HG03108 (cell line): ENCODE measurements around the gene BBS1.

Source experiments
- ATAC-seq: cut with Tn5 transposase; IDR thresholded peaks from one replicate; pipeline ENCODE4 v1.9.1; 2021; ENCODE audit warnings: moderate library complexity; ENCODE audit not compliant: unreplicated experiment

BBS1 gene

DNA sequence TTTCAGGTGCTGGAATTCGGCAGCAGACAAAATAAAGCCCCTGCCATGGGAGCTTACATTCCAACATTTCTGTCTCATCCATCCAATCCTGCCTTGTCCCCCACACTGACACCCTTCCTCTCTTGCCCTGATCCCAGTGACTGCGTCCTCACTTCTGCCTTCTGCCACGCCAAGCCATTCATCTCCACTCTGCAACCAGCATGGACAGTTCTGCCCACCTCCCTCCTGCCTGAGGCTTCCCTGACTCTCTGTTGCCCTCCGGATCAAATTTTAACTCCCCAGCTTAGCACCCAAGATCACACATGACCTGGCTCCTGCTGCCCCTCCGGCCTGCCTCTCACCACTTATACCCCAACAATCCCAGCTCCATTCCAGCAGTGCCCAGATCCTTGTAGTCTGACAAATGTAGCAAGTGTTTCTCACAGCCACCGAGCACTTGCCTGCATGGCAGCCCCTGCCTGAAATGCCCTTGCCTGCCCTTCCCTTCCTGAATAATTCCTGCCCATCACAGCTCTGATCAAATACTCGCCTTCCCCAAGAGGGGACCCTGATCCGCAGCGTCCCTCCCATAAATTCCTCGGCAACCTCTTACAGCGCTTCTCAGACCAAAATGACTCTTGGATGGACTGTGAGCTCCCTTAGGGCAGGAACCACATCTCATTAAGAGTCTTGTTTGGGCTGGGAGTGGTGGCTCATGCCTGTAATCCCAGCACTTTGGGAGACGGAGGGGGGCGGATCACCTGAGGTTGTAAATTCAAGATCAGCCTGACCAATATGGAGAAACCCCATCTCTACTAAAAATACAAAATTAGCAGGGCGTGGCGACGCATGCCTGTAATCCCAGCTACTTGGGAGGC is 38.6 kb downstream of the BBS1 start:
- no peak for ATAC-seq

DNA sequence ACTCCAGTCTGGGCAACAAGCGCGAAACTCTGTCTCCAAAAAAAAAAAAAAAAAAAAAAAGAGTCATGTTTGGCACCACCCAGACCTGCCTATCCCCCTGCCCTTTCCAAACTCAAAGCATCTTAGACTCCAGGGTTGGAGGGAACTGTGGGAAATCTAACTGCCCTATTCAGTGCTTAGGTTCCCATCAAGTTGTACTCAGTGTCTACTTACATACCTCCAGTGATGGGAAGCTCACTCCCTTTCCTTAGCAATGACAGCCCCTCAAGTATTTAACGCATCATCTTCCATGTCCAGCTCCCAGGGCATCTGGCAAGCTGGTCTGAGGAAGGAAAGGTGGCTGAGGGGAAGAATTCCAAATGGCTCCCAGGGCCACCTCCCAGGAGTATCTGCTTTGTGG is 39.3 kb downstream of the BBS1 start:
- ATAC-seq = no peak

DNA sequence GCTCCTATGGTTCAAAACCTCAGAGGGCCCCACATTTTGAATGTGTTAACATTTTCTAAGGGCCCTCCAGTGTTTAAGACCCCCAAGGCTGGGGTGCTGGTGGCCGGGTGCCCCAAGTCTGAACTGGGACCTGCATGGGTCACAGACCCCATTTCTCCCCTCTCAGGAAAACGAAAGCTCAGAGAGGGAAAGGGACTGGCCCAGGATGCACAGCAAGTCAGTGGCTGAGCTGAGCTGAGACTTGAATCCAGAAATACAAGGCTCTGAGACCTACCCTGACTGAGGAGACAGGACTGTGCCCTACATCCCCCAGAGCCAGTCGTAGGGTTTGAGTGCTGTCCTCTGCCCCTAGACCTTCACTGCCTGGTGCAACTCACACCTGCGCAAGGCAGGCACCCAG is 40.5 kb downstream of the BBS1 start:
- no peak for ATAC-seq

DNA sequence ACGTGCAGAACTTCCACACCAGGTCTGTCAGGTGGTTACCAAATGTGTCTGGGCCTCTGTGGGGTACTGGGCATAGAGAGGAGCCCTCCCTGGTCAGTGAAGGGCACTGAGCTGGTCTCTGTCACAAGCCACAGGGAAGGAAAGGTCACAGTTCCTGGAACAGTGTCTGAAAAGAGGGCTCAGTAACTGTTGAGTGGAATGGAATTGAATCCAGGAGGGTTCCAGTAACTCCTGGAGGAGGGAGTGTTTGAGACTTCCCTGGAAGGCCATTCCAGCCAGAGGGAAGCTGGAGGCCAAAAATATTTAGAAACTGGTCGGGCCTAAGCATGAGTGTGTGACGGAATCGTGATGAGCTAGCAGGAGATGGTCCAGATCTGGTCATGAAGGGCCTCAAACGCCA is 44.2 kb downstream of the BBS1 start:
- no peak for ATAC-seq

DNA sequence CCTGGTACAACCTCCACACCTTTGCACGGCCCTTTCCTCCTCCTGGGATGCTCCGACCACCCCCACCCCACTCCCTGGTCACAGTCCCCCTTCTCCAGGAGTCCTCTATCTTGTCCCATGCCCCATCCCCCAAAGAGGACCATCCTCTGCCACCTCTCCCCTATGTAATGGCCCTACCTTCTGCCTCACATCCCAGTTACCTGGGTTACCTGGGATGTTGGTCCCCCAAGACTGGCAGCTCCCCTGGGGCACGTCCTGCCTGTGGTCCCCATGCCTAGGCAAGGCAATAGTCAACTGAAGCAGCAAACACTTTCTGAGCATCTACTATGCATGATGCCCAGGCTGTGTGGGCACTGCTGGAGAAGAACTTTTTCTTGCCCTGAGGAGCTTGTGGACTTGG is 45.0 kb downstream of the BBS1 start:
- ATAC-seq = no peak

DNA sequence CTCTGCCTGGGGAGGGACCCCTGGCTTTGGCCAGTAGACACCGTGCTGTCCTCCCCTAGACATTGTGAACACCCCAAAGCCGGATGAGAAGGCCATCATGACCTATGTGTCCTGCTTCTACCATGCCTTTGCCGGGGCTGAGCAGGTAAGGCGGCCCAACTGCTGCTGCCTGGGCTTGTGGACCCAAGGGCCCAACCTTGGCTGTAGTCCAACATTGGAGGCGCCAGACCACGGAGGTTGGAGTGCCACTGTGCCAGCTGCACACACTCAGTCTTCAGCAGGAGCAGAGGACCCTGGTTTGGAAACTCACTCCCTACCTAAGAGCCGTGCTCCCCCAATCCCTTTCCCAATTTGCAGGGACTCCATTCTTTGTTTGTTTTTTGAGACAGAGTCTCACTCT is 45.7 kb downstream of the BBS1 start:
- no peak for ATAC-seq

DNA sequence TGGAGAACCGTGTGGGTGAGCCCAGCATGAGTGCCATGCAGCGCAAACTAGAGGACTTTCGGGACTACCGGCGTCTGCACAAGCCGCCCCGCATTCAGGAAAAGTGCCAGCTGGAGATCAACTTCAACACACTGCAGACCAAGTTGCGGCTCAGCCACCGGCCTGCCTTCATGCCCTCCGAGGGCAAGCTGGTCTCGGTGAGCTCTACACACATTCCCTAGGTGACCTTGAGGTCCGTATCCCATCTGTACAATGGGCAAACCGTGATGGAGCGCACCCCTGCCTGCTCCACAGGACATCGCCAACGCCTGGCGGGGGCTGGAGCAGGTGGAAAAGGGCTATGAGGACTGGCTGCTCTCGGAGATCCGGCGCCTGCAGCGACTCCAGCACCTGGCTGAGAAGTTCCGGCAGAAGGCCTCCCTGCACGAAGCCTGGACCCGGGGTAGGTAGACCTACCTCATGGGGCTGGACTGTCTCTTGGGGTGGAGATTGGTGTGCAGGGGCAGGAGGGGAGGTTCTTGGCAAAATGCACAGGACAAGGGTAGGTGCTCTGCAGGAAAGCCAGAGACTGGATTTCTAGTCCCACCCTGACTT is 47.4 kb downstream of the BBS1 start:
- no peak for ATAC-seq

DNA sequence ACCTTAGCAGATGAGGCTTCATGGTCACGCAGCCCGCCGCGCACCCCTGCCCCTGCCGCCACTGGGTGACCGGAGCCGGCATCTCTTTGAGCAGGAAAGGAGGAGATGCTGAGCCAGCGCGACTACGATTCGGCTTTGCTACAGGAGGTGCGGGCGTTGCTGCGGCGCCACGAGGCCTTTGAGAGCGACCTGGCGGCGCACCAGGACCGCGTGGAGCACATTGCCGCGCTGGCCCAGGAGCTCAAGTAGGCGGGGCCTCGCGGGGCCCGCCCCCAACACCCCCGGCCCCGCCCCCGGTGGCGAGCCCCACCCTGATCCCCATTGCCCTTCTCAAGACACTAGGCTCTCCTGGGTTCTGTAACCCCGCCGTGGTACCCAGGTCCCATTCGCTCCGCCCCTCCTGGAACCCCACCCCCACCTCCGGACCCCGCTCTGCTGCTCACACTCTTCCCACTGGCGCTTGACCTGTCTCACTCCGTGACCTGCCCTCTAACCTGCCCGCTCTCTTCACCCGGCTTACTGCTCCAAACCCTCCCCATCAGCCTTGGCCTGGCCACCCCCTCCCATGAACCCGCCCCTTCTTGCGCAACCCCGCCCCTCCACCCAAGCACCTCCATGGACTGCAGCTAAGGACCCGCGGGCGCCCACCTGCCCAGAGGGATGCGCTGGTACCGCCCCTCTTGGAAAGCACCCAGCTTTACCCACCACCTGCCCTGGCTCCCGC is 48.9 kb downstream of the BBS1 start:
- ATAC-seq = no peak

DNA sequence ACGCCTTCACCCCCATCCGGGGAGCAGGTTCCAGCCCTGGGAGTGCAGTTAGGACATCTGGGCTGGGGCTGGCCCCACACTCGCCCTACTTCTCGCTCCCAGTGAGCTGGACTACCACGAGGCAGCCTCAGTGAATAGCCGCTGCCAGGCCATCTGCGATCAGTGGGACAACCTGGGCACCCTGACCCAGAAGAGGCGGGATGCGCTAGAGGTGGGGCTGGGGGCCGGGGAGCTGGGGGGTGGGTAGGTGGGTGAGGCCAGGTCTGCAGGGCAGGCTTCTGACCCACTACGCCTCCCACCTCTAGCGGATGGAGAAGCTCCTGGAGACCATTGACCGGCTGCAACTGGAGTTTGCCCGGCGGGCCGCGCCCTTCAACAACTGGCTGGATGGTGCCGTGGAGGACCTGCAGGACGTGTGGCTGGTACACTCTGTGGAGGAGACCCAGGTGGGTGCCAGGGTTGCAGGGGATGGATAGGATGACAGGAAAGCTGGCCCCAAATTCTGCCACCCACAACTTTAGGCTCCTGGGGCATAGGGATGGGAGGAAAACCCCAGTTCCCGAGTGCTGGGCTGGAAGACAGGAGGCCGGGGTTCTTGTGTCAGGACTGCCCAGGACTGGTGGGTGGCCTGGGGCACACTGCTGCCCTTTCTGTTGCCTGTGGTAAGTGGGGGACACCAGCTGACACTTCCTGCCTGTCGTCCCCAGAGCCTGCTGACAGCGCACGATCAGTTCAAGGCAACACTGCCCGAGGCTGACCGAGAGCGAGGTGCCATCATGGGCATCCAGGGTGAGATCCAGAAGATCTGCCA is 49.6 kb downstream of the BBS1 start:
- ATAC-seq = no peak

DNA sequence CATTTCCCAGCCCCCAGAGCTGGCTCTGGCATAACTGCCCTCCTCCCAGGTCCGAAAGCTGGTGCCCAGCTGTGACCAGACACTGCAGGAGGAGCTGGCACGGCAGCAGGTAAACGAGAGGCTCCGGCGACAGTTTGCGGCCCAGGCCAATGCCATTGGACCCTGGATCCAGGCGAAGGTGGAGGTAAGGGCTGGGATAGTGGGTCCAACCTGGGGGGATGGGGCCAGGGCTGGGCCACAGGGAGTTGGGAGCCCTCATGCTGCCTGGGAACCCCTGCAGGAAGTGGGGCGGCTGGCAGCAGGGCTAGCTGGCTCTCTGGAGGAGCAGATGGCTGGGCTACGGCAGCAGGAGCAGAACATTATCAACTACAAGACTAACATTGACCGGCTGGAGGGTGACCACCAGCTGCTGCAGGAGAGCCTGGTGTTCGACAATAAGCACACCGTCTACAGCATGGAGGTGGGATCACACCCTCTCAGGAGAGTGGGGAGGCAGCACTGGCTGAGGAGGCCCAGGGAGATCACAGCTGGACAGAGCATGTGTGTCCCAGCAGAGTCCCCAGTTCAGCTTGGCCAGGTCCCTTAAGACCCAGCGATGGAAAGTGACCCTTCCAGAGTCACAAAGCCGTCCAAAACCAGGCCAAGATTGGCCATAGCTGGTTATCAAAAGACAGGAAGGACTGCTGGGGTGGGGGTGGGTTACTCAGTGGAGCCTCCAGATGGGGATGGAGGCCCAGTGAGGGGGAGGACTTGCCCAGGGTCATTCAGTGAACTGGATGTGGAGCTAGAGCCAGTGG is 50.9 kb downstream of the BBS1 start:
- ATAC-seq = no peak

DNA sequence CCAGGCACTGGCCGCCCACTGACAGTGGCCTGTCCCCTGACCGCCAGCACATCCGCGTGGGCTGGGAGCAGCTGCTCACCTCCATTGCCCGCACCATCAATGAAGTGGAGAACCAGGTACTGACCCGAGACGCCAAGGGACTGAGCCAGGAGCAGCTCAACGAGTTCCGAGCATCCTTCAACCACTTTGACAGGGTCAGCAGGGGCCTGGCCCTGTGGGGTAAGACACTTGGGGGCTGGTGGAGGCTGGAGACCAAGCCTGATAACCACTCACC is 51.5 kb downstream of the BBS1 start:
- no peak for ATAC-seq

DNA sequence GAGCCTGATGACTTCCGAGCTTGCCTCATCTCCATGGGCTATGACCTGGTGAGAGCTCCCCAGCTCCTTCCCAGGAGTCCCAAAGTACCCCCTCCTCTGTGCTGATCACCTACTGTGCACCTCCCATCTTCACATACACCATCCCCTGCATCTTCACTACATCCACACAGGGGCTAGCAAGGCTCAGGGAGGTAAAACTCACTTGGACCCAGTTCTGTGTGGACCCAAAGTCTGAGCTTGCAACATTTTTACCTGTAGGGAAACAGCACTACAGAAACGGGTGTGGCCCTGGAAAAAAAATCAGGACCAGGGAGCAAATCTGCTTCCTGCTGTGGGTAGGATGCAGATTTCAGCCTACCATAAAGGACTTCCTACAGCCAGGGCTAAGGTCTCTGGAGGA is 51.8 kb downstream of the BBS1 start:
- no peak for ATAC-seq

DNA sequence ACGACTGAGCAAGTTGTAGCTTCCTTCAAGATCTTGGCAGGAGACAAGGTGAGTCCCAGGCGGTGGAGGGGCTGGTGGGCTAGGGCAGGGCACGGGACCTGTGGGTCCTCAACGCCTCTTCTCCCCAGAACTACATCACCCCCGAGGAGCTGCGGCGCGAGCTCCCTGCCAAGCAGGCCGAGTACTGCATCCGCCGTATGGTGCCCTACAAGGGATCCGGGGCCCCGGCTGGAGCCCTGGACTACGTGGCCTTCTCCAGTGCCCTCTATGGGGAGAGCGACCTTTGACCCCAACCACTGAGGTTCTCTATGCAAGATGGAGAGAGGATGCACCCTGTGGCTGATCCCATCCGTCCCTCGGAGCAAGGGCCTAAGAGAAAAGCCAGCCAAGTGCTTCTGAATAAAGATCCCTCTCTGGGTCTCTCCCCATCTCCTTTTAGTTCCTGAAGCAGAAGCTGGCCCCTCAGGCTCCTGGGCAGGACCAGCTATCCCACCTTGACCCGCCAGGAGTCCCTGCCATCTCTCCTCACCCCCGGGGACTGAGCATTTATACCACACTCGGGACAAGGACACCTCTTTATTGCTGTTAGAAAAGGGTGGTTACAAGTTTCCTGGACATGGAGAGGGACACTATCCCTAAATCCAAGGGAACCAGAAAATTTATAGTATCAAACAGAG is 52.6 kb downstream of the BBS1 start:
- no peak for ATAC-seq

DNA sequence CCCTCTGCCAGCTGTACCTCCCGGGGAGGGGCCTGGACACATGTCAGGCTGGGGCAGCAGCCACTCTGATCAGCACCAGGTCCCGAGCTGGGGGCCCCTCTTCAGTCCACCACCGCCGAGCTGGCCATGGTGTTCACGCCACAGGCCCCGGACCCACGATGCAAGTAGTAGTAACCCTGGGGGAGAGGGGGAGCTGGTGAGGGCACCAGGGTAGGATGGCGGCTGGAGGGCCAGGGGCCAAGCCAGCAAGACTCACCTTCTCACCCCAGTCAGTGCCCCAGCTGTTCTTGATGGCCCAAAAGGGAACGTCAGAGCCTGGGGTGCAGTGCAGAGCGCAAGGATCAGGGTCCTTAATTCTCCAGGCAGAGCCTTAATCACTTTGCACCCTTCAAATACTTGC is 53.4 kb downstream of the BBS1 start:
- no peak for ATAC-seq

DNA sequence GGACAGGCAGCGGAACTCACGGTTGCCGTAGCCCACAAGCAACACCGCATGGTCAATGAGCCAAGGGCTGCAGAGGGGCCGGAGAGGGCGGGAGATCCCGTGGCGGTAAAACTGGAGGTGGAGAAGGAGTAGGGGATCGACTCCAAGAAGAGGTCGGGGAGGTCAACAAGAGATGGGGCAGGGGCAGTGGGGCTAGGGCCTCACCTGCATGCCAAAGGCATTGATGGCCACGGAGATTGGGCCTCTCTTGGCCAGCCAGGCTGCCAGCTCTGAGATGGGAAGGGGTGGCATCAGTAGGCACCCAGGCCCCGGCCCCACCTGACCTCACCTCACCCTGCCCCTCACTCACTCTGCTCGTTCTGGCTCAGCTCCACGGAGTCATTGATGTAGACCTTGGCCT is 54.1 kb downstream of the BBS1 start:
- ATAC-seq = no peak

DNA sequence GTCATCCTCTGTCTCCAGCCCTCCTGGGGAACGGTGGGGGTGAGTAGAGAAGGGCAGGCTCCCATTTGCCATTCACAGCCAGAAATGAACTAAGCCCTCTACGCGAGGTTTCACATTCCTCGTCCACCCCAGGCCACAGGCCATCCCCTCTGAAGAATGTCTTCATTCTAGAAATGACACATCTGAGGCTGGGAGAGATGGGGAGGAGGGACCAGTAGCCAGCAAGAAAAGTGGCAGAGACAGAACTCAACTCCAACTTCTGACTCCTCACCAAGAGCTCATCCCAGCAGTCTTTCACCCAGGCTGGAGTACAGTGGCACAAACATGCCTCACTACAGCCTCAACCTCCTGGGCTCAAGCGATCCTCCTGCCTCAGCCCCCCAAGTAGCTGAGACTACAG is 54.5 kb downstream of the BBS1 start:
- no peak for ATAC-seq

DNA sequence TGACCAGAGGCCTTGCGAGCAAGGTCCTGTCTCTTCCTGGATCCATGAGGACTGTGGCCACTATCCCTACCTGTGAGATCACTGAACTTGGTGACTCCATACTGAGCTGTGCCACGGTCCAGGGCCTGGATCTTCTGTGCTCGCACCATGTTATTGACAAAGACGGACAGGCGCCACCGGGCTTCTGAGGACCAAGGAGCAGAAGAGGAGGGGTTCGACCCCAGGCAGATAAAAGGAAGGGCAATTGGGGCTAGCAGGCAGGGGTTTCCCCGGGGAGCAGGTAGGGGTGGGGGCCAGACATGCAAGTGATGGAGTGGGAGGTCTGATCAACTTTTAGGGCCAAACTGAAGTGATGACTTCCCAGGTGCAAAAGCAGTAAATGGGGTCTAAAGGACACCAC is 55.8 kb downstream of the BBS1 start:
- ATAC-seq = no peak

DNA sequence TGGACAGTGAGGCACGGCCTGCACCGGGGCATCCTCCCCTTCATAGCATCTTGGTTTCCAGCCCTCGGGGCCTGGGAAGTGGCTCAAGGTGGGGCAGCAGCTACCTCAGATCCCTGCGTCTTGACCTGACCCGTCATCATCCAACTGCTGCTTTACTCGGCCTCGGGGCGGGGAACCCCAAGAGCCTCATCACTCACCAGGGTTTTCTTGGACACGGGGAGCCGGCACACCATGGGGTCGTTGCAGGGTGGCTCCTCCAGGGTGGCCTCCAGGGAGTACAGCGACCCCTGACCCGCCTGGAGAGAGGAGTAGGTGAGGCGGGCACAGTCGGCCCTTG is 57.3 kb downstream of the BBS1 start:
- ATAC-seq = no peak

DNA sequence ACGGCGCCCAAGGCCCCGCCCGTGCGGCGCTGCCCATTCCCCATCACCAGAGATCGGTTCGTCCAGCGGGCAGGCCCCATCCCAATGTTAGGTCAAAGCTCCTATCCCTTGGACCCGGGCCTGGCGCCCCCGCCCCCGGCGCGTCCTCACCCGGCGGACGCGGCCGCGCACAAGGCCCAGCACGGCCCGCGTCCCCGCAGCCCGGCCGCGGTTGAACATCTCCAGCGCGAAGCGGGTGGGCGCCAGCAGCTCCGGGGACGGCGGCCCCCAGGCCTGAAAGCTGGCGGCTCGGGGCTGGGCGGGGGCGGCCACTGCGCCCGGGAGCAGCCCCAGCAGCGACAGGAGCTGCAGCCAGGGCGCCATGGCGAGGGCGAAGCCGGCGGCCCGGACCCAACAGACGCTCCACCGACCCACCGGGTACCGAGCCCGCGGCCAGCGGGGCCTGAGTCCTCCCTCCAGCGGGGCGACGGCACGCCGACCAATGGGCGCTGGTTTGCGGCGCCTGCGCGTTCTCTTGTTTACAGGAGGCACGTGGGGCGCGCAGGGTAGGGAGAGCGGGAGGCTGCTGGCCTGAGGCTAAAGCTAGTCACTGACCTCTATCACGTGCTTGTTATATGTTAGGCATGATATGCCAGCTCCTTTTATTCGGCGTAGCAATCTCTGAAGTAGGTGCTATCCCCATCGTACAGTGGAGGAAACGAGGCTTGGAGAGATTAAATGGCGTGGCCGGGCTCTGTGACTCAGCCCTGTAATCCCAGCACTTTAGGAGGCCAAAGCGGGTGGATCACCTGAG is 57.9 kb downstream of the BBS1 start, which contains the start of gene CTSF:
TSS of gene CTSF (minus strand) at position 483 of the 793 bp plus-strand sequence. CDS start at position 363, 120 bp downstream.
- no peak for ATAC-seq
